ENCODE measurements around the gene PDZRN3.

PDZRN3 gene

DNA sequence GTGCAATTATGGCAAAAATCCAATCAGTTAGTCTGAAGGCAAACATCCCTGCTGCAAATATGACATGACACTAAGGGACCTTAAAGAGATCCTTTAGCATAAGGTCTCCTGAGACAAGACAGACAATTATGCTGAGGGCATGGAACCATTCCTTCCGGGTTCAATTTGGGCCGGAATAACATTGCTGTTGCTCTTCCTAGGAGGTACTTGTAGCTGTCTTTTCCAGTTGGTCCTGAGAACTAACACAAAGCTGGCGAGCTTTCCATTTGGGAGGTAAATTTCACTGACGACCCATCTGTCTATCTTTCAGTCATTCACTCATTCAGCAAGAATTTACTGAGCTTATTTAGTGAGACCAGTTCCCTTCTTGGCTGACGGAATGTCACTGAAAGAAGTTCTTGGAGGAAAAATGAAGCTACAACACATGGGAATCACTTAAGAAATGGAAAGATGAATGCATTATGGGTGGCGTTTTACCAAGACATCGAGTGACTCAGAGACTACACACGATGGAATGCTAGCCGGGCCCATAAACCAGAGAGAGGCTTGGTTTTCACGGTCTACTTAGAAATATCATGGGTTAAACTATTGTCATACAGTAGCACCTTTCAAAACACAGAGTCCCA is 215.5 kb downstream of the PDZRN3 start:
- DNase-seq = no peak

- no peak for DNase-seq
Measured at GRCh38 chr3:73408634-73409033, 216.1 kb downstream of the PDZRN3 start.

GRCh38 chr3:73407577-73407976 is 217.2 kb downstream of the PDZRN3 start:
- DNase-seq = no peak

- no peak for DNase-seq
Measured at GRCh38 chr3:73405853-73406252, 218.9 kb downstream of the PDZRN3 start.

- no peak for DNase-seq
Measured at GRCh38 chr3:73405000-73405399, 219.7 kb downstream of the PDZRN3 start.

- DNase-seq = no peak
Measured at GRCh38 chr3:73404435-73404834, 220.3 kb downstream of the PDZRN3 start.

DNA sequence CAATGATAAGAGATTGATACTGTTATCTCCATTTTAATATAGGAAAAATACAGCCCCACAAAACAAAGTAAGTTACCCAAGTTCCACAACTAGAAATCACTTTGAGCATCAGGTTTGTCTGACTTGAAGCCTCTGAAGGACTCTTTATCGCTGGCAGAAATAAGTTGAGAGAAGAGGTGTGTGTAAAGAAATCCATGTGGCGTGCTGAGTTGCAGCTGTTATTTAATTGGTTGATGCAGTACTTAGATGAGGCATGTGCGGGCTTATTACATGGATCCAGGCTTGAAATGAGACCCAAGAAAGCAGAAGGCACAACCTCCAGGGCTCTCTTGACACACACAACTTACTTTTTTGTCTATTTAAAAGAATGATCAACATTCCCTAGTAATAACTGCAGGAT is 221.3 kb downstream of the PDZRN3 start:
- DNase-seq = no peak

DNA sequence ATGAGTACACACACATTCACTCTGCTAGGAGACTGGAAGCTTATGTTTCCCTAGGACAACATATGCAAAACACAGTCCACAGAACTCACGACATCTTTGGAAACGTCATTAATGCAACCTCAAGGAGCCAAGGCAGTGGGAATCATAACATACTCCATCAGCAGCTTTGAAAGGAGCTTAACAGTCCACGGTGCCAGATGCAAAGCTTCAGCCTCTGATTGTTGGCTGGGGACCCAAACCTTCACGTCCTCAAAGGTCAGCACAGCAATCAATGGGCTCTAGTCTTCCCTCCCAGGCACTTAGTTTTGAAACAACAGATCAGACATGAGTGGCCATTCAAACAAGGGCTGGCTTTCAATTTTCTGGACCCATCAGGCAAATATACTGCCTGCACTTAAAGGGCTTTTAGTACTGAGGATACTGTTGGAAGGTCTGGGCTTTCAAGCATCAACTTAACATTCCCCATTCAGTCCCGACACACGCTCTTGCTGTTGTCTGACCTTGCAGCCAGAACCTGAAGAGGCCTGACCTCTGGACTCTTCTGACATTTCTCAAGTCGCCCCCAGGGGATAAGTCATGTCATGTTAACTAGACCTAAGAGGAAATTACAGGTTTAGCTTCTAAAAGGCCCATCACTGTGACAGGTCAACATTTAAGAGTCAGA is 223.0 kb downstream of the PDZRN3 start:
- DNase-seq = peak; percentile 40

DNA sequence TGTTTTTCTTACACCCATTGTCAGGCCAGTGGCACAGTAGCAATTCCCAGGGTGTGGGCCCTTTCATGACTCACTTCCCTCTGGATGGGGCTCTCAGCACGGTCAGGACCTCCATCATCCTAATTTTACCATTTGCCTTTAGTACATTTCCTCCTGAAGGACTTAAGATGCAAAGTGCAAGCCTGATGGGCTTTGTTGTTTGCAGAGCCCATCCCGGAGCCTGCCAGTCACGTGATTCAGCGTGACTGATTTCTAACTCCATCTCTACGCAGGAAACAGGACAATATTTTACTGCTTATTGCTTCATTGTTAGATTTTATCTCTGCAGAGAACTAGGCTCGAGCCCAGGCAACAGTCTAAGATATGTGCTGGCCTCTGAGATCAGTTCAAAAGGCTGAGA is 223.7 kb downstream of the PDZRN3 start:
- no peak for DNase-seq

DNA sequence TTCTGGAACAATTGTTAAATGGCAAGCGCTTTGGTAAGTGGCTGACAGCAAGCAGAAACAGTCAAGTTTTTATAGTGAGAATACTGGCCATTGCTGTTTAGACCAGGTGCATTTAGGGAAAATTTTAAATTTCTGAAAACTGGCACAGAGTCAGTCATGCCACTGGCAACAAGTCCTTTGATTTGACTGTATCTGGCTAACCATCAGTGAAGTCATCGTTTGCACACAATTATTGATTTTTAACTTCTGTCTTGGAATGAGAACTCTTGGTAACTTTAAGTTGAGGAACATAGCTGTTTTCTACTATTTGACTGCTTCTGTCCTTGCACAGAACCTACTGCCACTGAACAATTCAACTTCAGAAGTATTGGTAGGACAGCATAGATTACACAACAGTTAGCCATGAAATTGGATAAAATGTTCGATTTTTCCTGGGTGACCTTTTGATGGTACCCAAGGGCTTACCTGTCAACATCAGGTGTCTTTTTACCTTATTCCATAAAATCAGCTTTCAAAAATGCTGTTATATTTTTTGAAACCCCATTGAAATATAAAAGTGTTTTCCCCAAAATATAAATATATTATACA is 225.0 kb downstream of the PDZRN3 start:
- no peak for DNase-seq

DNA sequence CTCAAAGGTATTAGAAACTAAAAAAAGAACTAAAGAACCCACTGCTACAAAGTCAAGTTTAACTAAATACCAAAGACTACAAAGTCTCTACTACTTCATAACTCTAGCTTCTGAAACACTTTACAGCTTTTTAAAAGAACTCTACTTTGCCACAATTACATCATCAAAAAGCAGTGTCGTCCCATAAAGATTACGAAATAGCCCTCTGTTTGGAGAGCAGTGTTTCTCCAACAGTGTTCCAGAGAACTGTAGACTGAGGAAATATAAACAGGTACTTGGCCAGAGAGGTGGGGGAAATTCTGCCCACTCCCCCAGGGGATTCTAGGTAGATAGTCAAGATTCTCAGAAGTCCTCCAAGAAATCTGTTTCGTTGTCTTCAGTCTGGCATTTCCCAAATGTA is 225.6 kb downstream of the PDZRN3 start:
- DNase-seq = no peak

- DNase-seq = no peak
Measured at GRCh38 chr3:73398084-73398483, 226.7 kb downstream of the PDZRN3 start.

DNA sequence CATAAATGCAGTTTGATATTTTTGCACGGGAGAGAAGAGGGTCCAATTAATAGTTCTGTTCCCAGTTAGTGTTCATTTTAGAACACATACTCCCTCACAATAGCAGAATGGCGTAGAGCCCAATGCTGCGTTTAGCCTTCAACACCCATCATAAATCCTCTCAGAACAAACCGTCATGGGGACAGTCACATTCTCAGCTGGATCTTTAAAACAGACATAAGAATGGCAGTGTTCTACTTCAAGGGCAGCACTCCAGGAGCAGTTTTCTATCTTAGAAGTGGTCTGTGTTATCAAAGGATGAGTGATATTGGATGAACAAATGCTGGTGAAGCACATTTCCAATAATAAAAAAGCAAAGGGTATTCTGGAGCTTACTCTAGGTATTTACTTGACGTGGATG is 230.5 kb downstream of the PDZRN3 start:
- DNase-seq = no peak

DNA sequence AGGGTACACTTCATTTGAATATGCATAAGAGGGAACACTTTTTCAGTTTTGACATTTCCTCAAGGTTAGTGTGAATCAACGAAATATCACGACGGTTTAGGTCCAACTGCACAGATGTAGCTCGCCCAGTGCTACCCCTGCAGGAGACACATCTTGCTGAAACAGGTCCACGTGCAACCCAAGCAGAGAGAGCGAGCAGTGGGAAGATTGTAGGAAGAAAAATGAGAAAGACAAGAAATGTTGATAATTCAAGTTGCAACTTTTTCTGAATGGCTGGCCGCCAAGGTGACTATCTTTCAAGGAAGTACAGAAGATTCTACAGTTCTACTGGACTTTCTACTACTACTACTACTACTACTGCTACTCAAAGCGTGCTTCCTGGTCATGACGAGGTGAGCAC is 231.7 kb downstream of the PDZRN3 start:
- no peak for DNase-seq

GRCh38 chr3:73391984-73392383 is 232.8 kb downstream of the PDZRN3 start:
- DNase-seq = no peak

DNA sequence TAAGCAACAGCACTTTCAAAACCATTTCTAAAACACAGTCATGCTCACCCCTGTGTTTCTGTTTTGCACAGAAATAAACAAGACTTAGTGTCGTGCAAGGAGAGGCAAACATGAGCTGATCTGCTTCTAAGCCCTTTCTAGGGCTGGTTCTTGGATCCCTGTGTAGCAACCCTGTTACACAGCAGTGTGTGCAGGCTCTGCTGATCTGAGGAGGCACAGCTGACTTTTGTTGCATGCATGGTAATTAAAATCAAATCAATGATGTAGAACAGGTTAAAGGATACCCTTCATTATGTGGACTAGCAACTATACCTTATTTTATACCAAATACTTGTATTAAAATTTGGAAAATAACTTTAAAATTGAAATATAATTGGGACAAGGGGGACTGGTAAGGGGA is 234.8 kb downstream of the PDZRN3 start:
- DNase-seq = no peak

GRCh38 chr3:73389117-73389813 is 235.5 kb downstream of the PDZRN3 start:
- no peak for DNase-seq

- no peak for DNase-seq
Measured at GRCh38 chr3:73385568-73385967, 239.2 kb downstream of the PDZRN3 start.

DNA sequence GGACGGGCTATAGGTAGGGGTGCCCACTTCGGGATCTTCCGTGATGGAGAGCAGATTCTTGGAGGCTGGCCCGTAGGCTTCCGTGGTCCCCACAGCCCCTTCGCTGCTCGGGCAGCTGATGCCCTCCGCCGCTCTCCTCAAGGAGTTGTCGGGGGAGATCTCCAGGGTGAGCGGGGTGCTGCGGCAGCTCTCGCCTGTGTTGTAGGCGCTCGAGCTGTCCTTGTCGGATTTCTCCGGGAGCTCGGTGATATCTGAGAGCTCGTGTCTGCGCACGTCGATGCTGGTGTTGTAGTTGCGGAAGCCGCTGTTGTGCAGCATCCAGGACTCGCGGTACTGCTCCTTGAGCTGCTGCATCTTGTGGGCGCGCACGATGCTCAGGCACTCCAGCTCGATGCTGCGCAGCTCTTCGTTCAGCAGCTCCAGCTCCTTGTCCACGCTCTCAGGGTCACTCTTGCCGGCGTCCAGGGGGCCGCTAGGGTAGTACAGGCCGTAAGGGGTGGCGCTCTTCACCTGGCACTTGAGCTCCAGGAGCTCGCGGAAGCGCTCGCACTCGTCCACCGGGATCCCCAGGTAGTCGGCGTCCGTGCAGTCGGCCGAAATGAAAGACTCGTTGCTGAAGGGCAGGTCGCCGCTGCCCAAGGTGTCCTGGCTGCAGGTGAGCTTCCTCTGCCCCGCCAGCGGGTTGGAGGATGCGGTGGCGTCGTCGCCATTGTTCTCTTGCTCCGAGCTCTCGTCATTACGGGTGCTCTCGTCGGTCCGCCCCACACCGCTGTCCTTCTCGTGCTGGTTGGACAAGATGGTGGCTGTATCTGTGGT is 240.4 kb downstream of the PDZRN3 start:
- no peak for DNase-seq

GRCh38 chr3:73383470-73384049 is 241.2 kb downstream of the PDZRN3 start:
- DNase-seq = no peak

DNA sequence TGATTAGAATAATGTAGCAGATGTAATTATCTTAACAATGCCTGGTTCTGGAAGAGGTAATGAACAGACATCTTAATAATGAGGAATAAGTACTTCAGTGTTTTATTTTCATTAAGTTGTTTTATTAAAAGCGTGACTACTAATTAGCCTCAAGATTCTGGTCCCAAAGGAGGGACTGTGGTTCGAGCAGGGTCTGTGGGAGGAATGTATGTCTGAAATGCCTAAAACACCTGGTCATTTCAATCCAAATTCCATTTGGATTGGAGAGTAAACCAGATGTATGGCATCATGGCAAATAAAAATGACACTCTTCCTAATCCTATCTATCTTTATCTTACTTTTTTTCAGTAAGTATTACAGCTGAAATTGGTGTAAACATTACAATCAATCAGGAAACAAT is 243.2 kb downstream of the PDZRN3 start:
- no peak for DNase-seq

DNA sequence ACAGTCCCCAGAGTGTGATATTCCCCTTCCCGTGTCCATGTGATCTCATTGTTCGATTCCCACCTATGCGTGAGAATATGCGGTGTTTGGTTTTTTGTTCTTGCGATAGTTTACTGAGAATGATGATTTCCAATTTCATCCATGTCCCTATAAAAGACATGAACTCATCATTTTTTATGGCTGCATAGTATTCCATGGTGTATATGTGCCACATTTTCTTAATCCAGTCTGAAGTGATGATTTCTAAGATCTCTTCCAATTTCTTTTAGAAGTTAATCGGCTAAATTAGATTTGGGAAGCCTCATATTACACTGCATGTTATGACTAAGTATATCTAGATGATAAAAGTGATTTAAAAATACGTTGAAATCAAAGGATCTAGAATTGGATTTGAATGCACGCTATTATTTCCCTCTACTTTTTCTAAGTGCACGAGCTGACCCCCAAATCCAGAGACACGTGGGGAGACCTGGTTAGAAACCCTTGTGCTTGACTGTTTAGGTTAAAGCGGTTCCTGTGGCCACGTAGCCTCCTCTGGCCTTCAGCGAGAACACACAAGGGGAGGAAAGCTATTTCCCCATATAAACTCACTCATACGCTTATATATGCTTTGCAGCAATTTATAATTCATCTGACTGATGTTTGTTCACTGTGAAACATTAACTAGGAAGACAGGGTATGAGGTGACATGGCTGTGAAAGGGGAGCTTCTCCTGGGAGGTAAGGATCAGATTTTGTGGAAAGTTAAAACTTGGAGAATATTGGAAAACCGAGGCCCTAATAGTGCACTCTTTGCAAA is 243.8 kb downstream of the PDZRN3 start:
- DNase-seq = no peak
